NCI-H1417 (cell line): ENCODE data around the gene AEBP1.
A peak's percentile ranks its signal among the peaks of the same experiment; 100 is the strongest.

ENCODE experiments used
- DNase-seq, 3 experiments: peaks; one replicate each; lab custom pipeline; 2025; lab: John Stamatoyannopoulos, UW

Gene AEBP1

GRCh38 chr7:44104860-44105771 is 971 bp downstream of the AEBP1 start:
- no peak for DNase-seq

- DNase-seq: no peak
Observed at GRCh38 chr7:44105832-44106231, 1.7 kb downstream of the AEBP1 start.

GRCh38 chr7:44106311-44107065 is 2.3 kb downstream of the AEBP1 start:
- DNase-seq: no peak

- no peak for DNase-seq
Observed at GRCh38 chr7:44107116-44107960, 3.2 kb downstream of the AEBP1 start.

GRCh38 chr7:44107961-44108767 is 4.0 kb downstream of the AEBP1 start:
- no peak for DNase-seq

- DNase-seq: no peak
Observed at GRCh38 chr7:44108768-44109750, 4.9 kb downstream of the AEBP1 start.

- DNase-seq: no peak
Observed at GRCh38 chr7:44109991-44110390, 5.8 kb downstream of the AEBP1 start.

- no peak for DNase-seq
Observed at GRCh38 chr7:44110719-44111635, 6.8 kb downstream of the AEBP1 start.

- DNase-seq: peak in 1 of 3 experiments; percentile 27
Observed at GRCh38 chr7:44111761-44112160, 7.6 kb downstream of the AEBP1 start.

- DNase-seq: peak in 1 of 3 experiments; percentile 54
Observed at GRCh38 chr7:44112231-44112996, 8.3 kb downstream of the AEBP1 start.

GRCh38 chr7:44112997-44113763 is 9.0 kb downstream of the AEBP1 start:
- peak in 1 of 3 experiments; percentile 54 for DNase-seq

GRCh38 chr7:44113764-44114354 is 9.7 kb downstream of the AEBP1 start:
- no peak for DNase-seq

- no peak for DNase-seq
Observed at GRCh38 chr7:44114586-44115310, 10.6 kb downstream of the AEBP1 start.

- DNase-seq: no peak
Observed at GRCh38 chr7:44116087-44116788, 12.1 kb downstream of the AEBP1 start.

GRCh38 chr7:44116789-44117666 is 12.9 kb downstream of the AEBP1 start:
- no peak for DNase-seq
